Measurements from ENCODE around the gene INPP4A.

DNA sequence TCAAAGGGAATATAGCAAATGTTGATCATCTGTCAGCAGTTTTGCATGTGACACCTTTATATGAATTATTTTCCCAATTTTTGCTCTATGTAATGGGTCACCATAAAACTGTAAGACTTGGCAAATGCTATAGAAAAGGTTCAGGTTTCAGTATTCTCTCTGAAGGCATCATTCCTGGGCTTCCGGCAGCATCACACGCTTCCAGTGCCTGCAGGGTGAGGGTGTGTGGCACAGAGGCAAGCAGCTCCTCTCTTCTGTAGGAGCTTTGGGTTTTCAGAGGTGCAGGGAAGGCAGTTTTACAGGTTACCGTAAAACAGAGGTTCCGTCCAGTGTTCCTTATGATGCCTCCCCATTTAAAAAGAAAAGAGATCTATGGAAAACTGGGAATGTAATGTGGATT is 144.8 kb downstream of the INPP4A start:
- TF ChIP-seq CTCF (IDR thresholded peaks at IDR 0.05; ENCODE audit: extremely low read depth in 1 of 2, insufficient read depth in 1 of 2, low read depth in 1 of 2, low read length in 2 of 2) = no peak
- no peak for TF ChIP-seq MYC (IDR thresholded peaks at IDR 0.05; ENCODE audit: low read depth, low read length)
- no peak for TF ChIP-seq POLR2A (IDR thresholded peaks at IDR 0.05; ENCODE audit: low read depth, low read length)
- no peak for TF ChIP-seq EZH2 (IDR thresholded peaks at IDR 0.05; ENCODE audit: borderline replicate concordance, low read depth, low read length, severe bottlenecking)
- TF ChIP-seq GATA2 (IDR thresholded peaks at IDR 0.05; ENCODE audit: insufficient read depth, insufficient read length, low read depth, low read length) = no peak
- no peak for TF ChIP-seq MAX (IDR thresholded peaks at IDR 0.05; ENCODE audit: insufficient read depth, insufficient read length)
- TF ChIP-seq JUN (IDR thresholded peaks at IDR 0.05; ENCODE audit: borderline replicate concordance, insufficient read depth, insufficient read length, low read depth) = no peak
- TF ChIP-seq POLR2AphosphoS5 (IDR thresholded peaks at IDR 0.05; ENCODE audit: insufficient read depth, low read depth, low read length) = no peak
- no peak for TF ChIP-seq FOS (IDR thresholded peaks at IDR 0.05; ENCODE audit: borderline replicate concordance, insufficient read depth, low read length)

Data from endothelial cell of umbilical vein (primary cell).